Activated naive CD8-positive, alpha-beta T cell (primary cell): Measurements from ENCODE around the gene IQGAP1.
"Not testable (repeated sequence)": the region's sequence is repeated elsewhere in the genome, so short reads cannot be mapped to it uniquely, and the experiment has no call there.

Source experiments
- H3K27ac Mint-ChIP-seq: one replicate; pipeline ENCODE4 v1.8.0; 2021; ENCODE audit warnings: mixed read lengths
- H3K27me3 Mint-ChIP-seq: one replicate; pipeline ENCODE4 v1.8.0; 2021; ENCODE audit warnings: mixed read lengths
- H3K36me3 Mint-ChIP-seq: one replicate; pipeline ENCODE4 v1.8.0; 2021; ENCODE audit warnings: mixed read lengths
- H3K4me1 Mint-ChIP-seq: one replicate; pipeline ENCODE4 v1.8.0; 2021; ENCODE audit warnings: low read depth, mixed read lengths
- H3K4me3 Mint-ChIP-seq: one replicate; pipeline ENCODE4 v1.8.0; 2021; ENCODE audit warnings: mild to moderate bottlenecking, mixed read lengths
- H3K9me3 Mint-ChIP-seq: one replicate; pipeline ENCODE4 v1.8.0; 2021; ENCODE audit warnings: low read depth, mixed read lengths

Gene IQGAP1

GRCh38 chr15:90523373-90523772 is 135.3 kb downstream of the IQGAP1 start:
- peaks cover 3% of the 10 kb centered on the region for H3K4me1 Mint-ChIP-seq
- no peak overlapping the region for H3K4me3 Mint-ChIP-seq
- no peaks in the 10 kb centered on the region for H3K27me3 Mint-ChIP-seq
- H3K9me3 Mint-ChIP-seq = no peaks in the 10 kb centered on the region
- no peaks in the 10 kb centered on the region for H3K36me3 Mint-ChIP-seq
- no peak overlapping the region for H3K27ac Mint-ChIP-seq

GRCh38 chr15:90524018-90524803 is 136.2 kb downstream of the IQGAP1 start:
- H3K4me3 Mint-ChIP-seq = not testable (repeated sequence)

GRCh38 chr15:90529011-90529370 is 140.9 kb downstream of the IQGAP1 start:
- H3K27ac Mint-ChIP-seq = peak overlapping the region; percentile 90
- no peaks in the 10 kb centered on the region for H3K9me3 Mint-ChIP-seq
- no peaks in the 10 kb centered on the region for H3K36me3 Mint-ChIP-seq
- no peaks in the 10 kb centered on the region for H3K27me3 Mint-ChIP-seq
- H3K4me1 Mint-ChIP-seq = peaks cover 34% of the 10 kb centered on the region
- H3K4me3 Mint-ChIP-seq = peak overlapping the region; percentile 86

More at GRCh38 chr15:90524018-90524803, 136.2 kb downstream of the IQGAP1 start:
- H3K9me3 Mint-ChIP-seq, H3K36me3 Mint-ChIP-seq, H3K4me1 Mint-ChIP-seq, H3K27ac Mint-ChIP-seq, H3K27me3 Mint-ChIP-seq: not testable (repeated sequence)

- Mint-ChIP-seq H3K27ac (peak within 1 kb of the TSS; percentile 90), H3K36me3 (no peaks in the 10 kb centered on the region), H3K4me1 (peaks cover 40% of the 10 kb centered on the region), H3K4me3 (peak within 1 kb of the TSS; percentile 95), H3K9me3 (no peaks in the 10 kb centered on the region), H3K27me3 (no peaks in the 10 kb centered on the region)
Measured at GRCh38 chr15:90529371-90530249, 141.6 kb downstream of the IQGAP1 start, which contains the start of gene CRTC3. Gene CRTC3 (plus strand): TSS chr15:90529923. CDS start chr15:90530072, 149 bp downstream.

GRCh38 chr15:90530250-90531051 is 142.4 kb downstream of the IQGAP1 start:
- peak overlapping the region; percentile 90 for H3K27ac Mint-ChIP-seq
- no peaks in the 10 kb centered on the region for H3K9me3 Mint-ChIP-seq
- peaks cover 49% of the 10 kb centered on the region for H3K4me1 Mint-ChIP-seq
- no peaks in the 10 kb centered on the region for H3K36me3 Mint-ChIP-seq
- H3K27me3 Mint-ChIP-seq = no peaks in the 10 kb centered on the region
- H3K4me3 Mint-ChIP-seq = peak overlapping the region; percentile 95

DNA sequence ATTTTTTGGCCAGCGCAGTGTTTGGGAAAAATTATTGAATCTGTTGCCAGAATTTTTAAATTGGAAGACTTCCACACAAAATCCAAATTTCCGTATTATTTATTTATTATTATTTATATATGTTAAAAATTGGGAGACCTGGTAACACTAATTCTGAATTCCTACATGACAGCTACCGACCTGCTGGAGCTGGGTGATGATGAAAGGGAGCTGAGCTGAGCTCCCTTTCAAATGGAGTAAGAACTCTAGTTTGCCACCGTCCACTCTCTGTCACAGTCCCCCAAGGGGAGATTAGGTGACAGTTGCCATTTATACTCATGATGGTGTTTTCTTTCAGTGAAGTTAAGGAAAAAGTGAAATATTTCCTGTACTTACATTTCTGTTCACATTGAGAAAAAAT is 143.1 kb downstream of the IQGAP1 start:
- peak overlapping the region; percentile 95 for H3K4me3 Mint-ChIP-seq
- no peaks in the 10 kb centered on the region for H3K36me3 Mint-ChIP-seq
- no peaks in the 10 kb centered on the region for H3K9me3 Mint-ChIP-seq
- peak overlapping the region; percentile 90 for H3K27ac Mint-ChIP-seq
- peaks cover 56% of the 10 kb centered on the region for H3K4me1 Mint-ChIP-seq
- no peaks in the 10 kb centered on the region for H3K27me3 Mint-ChIP-seq

GRCh38 chr15:90535254-90535653 is 147.2 kb downstream of the IQGAP1 start:
- Mint-ChIP-seq H3K36me3 (peaks cover 11% of the 10 kb centered on the region), H3K27me3 (no peaks in the 10 kb centered on the region), H3K27ac (peak overlapping the region; percentile 76), H3K4me1 (peaks cover 89% of the 10 kb centered on the region), H3K9me3 (no peaks in the 10 kb centered on the region), H3K4me3 (no peak overlapping the region)

DNA sequence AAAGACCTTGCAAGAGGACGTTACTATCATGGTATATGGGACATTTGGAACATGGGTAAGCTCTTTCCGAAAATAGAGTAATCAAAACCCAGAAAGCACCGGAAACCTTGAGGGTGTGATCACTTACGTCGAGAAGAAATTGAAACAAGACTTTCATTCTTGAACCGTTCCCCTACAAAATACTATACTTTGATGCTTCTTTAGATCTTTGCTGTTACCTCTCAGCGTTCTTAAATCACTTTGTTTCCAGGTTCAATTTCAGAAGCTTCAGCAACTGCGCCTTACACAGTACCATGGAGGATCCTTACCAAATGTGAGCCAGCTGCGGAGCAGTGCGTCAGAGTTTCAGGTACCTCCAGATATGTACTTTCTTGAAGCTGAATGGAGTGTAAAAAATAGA is 151.7 kb downstream of the IQGAP1 start:
- no peaks in the 10 kb centered on the region for H3K27me3 Mint-ChIP-seq
- H3K4me1 Mint-ChIP-seq = peaks cover 80% of the 10 kb centered on the region
- H3K27ac Mint-ChIP-seq = peak overlapping the region; percentile 94
- peak overlapping the region; percentile 79 for H3K4me3 Mint-ChIP-seq
- no peaks in the 10 kb centered on the region for H3K9me3 Mint-ChIP-seq
- peaks cover 13% of the 10 kb centered on the region for H3K36me3 Mint-ChIP-seq

DNA sequence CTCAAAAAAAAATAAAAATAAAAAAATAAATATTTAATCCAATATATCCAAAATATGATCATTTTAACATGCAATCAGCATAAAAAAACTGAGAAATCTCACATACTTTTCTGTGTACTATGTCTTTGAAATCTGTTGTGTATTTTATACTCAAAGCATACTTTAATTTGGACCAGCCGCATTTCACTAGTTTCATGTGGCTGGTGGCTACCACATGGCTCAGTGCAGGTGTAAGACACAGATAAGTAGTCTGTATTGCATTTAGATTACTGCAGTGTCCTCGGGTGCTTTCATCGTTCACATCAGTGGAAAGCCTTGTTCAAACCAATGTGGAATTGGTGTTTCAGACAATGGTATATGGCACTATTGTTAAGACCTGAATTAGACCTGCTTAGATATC is 152.7 kb downstream of the IQGAP1 start:
- Mint-ChIP-seq H3K27ac (peak overlapping the region; percentile 77), H3K4me1 (peaks cover 78% of the 10 kb centered on the region), H3K36me3 (peaks cover 16% of the 10 kb centered on the region), H3K4me3 (no peak overlapping the region), H3K27me3 (no peaks in the 10 kb centered on the region), H3K9me3 (no peaks in the 10 kb centered on the region)

DNA sequence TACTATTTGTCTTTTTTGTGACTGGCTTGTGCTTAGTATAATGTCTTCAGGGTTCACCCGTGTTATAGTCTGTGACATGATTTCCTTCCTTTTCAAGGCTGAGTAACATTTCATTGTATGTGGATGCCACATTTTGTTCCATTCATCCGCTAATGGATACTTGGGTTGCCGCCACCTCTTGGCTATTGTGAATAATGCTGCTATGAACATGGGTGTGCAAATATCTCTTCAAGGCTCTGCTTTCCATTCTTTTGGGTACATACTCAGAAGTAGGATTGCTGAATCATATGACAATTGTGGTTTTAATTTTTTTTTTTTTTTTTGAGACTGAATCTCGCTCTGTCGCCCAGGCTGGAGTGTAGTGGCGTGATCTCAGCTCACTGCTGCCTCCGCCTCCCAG is 157.1 kb downstream of the IQGAP1 start:
- Mint-ChIP-seq H3K4me3 (no peak overlapping the region), H3K27me3 (no peaks in the 10 kb centered on the region), H3K36me3 (peaks cover 9% of the 10 kb centered on the region), H3K27ac (peak overlapping the region; percentile 77), H3K9me3 (no peaks in the 10 kb centered on the region), H3K4me1 (peaks cover 63% of the 10 kb centered on the region)

GRCh38 chr15:90547540-90547939 is 159.5 kb downstream of the IQGAP1 start:
- peak overlapping the region; percentile 64 for H3K27ac Mint-ChIP-seq
- no peaks in the 10 kb centered on the region for H3K27me3 Mint-ChIP-seq
- no peaks in the 10 kb centered on the region for H3K9me3 Mint-ChIP-seq
- no peak overlapping the region for H3K4me3 Mint-ChIP-seq
- H3K36me3 Mint-ChIP-seq = peaks cover 10% of the 10 kb centered on the region
- H3K4me1 Mint-ChIP-seq = peaks cover 64% of the 10 kb centered on the region

GRCh38 chr15:90550919-90551318 is 162.9 kb downstream of the IQGAP1 start:
- Mint-ChIP-seq H3K4me1 (peaks cover 60% of the 10 kb centered on the region), H3K27ac (no peak overlapping the region), H3K36me3 (peaks cover 8% of the 10 kb centered on the region), H3K4me3 (no peak overlapping the region), H3K9me3 (no peaks in the 10 kb centered on the region), H3K27me3 (no peaks in the 10 kb centered on the region)
